Ovary (tissue), 9 donors: Measurements from ENCODE around the gene XPNPEP1. TPM values are rescaled to one million over a fixed set of nuclear protein-coding genes. Genes with fewer than 3 reads are reported as not detected.

Experiments used
- DNase-seq, 5 donors: peaks; one replicate each; pipeline ENCODE4 v3.0.0-alpha.2; 2019 to 2020
- H3K27ac ChIP-seq, 2 donors: fragments of 200-600 bp; one replicate each; pipeline versions ENCODE4 v1.5.1 to v1.8.0; 2019 to 2022
- H3K27me3 ChIP-seq: fragments of 200-600 bp; one replicate; pipeline ENCODE4 v1.8.0; 2022
- H3K36me3 ChIP-seq: fragments of 200-600 bp; sonication (generic); one replicate; pipeline ENCODE4 v1.5.1; 2019
- H3K4me1 ChIP-seq: one replicate; pipeline ENCODE4 v1.8.1; 2013; ENCODE audit warnings: mild to moderate bottlenecking, moderate library complexity; ENCODE audit not compliant: insufficient read depth
- H3K4me3 ChIP-seq: fragments of 200-600 bp; sonication (generic); one replicate; pipeline ENCODE4 v1.5.1; 2017
- H3K9me3 ChIP-seq, 2 donors: fragments of 200-600 bp in 1 of 2; sonication (generic) in 1 of 2; one replicate each; pipeline versions ENCODE4 v1.5.1 to v1.8.1; 2013 to 2019; ENCODE audit warnings: mild to moderate bottlenecking in 1 of 2, moderate library complexity in 1 of 2
- CTCF ChIP-seq, 3 donors: fragments of 450-650 bp in 2 of 3; fragments of 200-600 bp in 1 of 3; IDR thresholded peaks; one replicate each; pipeline versions ENCODE4 v1.5.1 to v1.8.0; 2016 to 2022; ENCODE audit warnings: antibody characterized with exemption in 3 of 3, mild to moderate bottlenecking in 1 of 3
- EP300 ChIP-seq: sonication (generic); formaldehyde crosslinking; IDR thresholded peaks from one replicate; pipeline ENCODE4 v1.6.1; 2017; ENCODE audit warnings: antibody characterized with exemption
- POLR2A ChIP-seq: fragments of 450-650 bp; IDR thresholded peaks from one replicate; pipeline ENCODE4 v1.6.1; 2017; ENCODE audit warnings: antibody characterized with exemption, mild to moderate bottlenecking, moderate library complexity
- WGBS, 3 donors: extraction: QIAGEN DNeasy Blood & Tissue Kit in 1 of 3; methylation state at CpG; one replicate each; pipeline versions ENCODE4 v1.1.5 to v1.1.7; 2013 to 2017; 5-methylcytosine and 5-hydroxymethylcytosine counted together
- intact Hi-C, 4 donors: fragments of 100-400 bp; cut with DNase I; formaldehyde crosslinking; loops; one replicate each; pipeline versions ENCODE4 v1.11.0 to v1.15.1; 2022 to 2023
- polyA plus RNA-seq, 2 donors: library from polyadenylated mRNA; stranded (reverse); fragments of 200-250 nt in 1 of 2; fragments of 350-450 nt in 1 of 2; fragmentation: Illumina TruSeq in 1 of 2; extraction: RNeasy Lipid Tissue Mini Kit (QIAGEN cat#74804) in 1 of 2; gene quantifications; one replicate each; pipeline ENCODE4 v1.2.3, GENCODE V29; 2013 to 2014
- total RNA-seq, 7 donors: library from RNA; depleted of rRNA in 2 of 7; stranded (reverse); fragments of >200 nt in 2 of 7; fragmentation: NEBNext Ultra II Directional in 3 of 7; extraction: Animal tissue kit (Norgen Biotek cat#: 25700) in 3 of 7; gene quantifications; one replicate each; pipeline versions ENCODE4 v1.1.0 to v1.2.4, GENCODE V29; 2016 to 2023
- donor health status: DM: no; HTN: no; CAD: no; lungs with moderate emphysema.
- donor health status: DM: no; HTN: no; CAD: no.
- donor health status: Bipolar disorder and iron deficiency.
- donor health status: DM: yes; HTN: yes; CAD: no.
- donor health status: DM: no; HTN: no; CAD: no.
- donor health status: DM: yes; HTN: yes; CAD: no.

The XPNPEP1 gene
- total and polyA plus RNA-seq, 9 donors, result 27.2 to 70.7 (median 47.1) TPM

GRCh38 chr10:109963439-109963838 lies 40.1 kb upstream of the XPNPEP1 start:
- no peak for TF ChIP-seq POLR2A
- no peak for TF ChIP-seq CTCF (IDR thresholded peaks at IDR 0.05)
- TF ChIP-seq EP300, result no peak
- Histone ChIP-seq H3K36me3 (no peaks in the 10 kb centered on the region), H3K4me3 (no peak overlapping the region), H3K27ac (no peak overlapping the region), H3K27me3 (no peaks in the 10 kb centered on the region), H3K4me1 (peaks cover 6% of the 10 kb centered on the region), H3K9me3 (no peaks in the 10 kb centered on the region)
- intact Hi-C loops, result loop anchor here in 1 of 4 donors (5.0 kb wide), 1 partner anchor 1924 kb away; no protein-coding TSS in a partner anchor
- no peak for DNase-seq
- WGBS, 3 donors, result 73 to 80% (median 73%) methylated on average over 5 of the region's 5 CpGs

DNA sequence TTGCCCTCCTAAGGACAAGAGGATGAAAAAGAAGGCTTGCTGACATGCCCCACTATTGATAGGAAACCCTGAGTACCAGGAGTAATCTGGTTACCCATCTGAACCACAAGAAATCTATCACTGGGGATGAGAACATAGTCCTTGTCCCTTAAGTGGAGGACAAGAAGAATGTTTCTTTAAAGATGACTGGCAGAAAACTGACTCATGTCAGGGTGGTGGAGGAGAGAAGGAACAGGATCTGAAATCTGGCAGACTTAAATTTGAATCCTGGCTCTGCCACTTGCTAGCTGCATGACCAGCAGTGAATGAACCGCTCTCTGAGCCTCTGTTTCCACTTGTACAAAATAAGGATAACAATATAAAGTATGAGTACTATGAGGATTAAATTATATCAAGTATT lies 38.9 kb upstream of the XPNPEP1 start:
- intact Hi-C loops, result loop anchor here in 1 of 4 donors (5.0 kb wide), 1 partner anchor 1925 kb away; no protein-coding TSS in a partner anchor
- peaks cover 3% of the 10 kb centered on the region for H3K4me1 ChIP-seq
- H3K36me3 ChIP-seq, result no peaks in the 10 kb centered on the region
- no peak overlapping the region for H3K4me3 ChIP-seq
- DNase-seq, result no peak
- H3K27ac ChIP-seq, result no peak overlapping the region
- H3K9me3 ChIP-seq, result no peaks in the 10 kb centered on the region
- WGBS, 3 donors, result 88 to 99% (median 97%) methylated on average over 1 of the region's 1 CpG
- TF ChIP-seq EP300 (no peak), POLR2A (no peak), CTCF (IDR thresholded peaks at IDR 0.05) (no peak)
- no peaks in the 10 kb centered on the region for H3K27me3 ChIP-seq

GRCh38 chr10:109961174-109962001 lies 38.1 kb upstream of the XPNPEP1 start:
- Histone ChIP-seq H3K9me3 (no peaks in the 10 kb centered on the region), H3K4me1 (peaks cover 2% of the 10 kb centered on the region), H3K27me3 (no peaks in the 10 kb centered on the region), H3K4me3 (no peak overlapping the region), H3K27ac (no peak overlapping the region), H3K36me3 (no peaks in the 10 kb centered on the region)
- intact Hi-C loops, result loop anchor here in 1 of 4 donors (5.0 kb wide), 1 partner anchor 1926 kb away; no protein-coding TSS in a partner anchor
- no peak for TF ChIP-seq POLR2A
- TF ChIP-seq CTCF (IDR thresholded peaks at IDR 0.05), result no peak
- TF ChIP-seq EP300, result no peak
- WGBS, 3 donors, result 48 to 57% (median 54%) methylated on average over 5 of the region's 5 CpGs
- DNase-seq, result no peak

- TF ChIP-seq CTCF (IDR thresholded peaks at IDR 0.05) (no peak), POLR2A (no peak), EP300 (no peak)
- WGBS, 3 donors, result 42 to 54% (median 49%) methylated on average over 2 of the region's 2 CpGs
- intact Hi-C loops, result loop anchor here in 1 of 4 donors (5.0 kb wide), 1 partner anchor 1927 kb away; no protein-coding TSS in a partner anchor
Observed at GRCh38 chr10:109960682-109961081, 37.4 kb upstream of the XPNPEP1 start.

More at GRCh38 chr10:109960682-109961081, 37.4 kb upstream of the XPNPEP1 start:
- DNase-seq, result no peak
- H3K27me3 ChIP-seq, result no peaks in the 10 kb centered on the region
- peaks cover 2% of the 10 kb centered on the region for H3K4me1 ChIP-seq
- no peaks in the 10 kb centered on the region for H3K36me3 ChIP-seq
- H3K27ac ChIP-seq, result no peak overlapping the region
- H3K4me3 ChIP-seq, result no peak overlapping the region
- no peaks in the 10 kb centered on the region for H3K9me3 ChIP-seq
